Measurements from ENCODE around the gene TMEM213.
"Not testable (repeated sequence)": the region's sequence is repeated elsewhere in the genome, so short reads cannot be mapped to it uniquely, and the experiment has no call there.

Gene TMEM213

GRCh38 chr7:138785587-138786437 is 12.0 kb upstream of the TMEM213 start:
- Histone ChIP-seq H3K4me1 (no peaks in the 10 kb centered on the region), H3K36me3 (no peaks in the 10 kb centered on the region), H3K27me3 (no peaks in the 10 kb centered on the region), H4K20me1 (no peaks in the 10 kb centered on the region), H3K4me2 (no peak overlapping the region), H3K27ac (no peak overlapping the region), H3K9ac (no peak overlapping the region), H3K9me3 (peaks cover 15% of the 10 kb centered on the region), H3K4me3 (no peak overlapping the region)
- TF ChIP-seq Cebpa-rat (IDR thresholded peaks at IDR 0.05) = no peak

- no peaks in the 10 kb centered on the region for H3K36me3 ChIP-seq
- no peak for TF ChIP-seq Cebpa-rat (IDR thresholded peaks at IDR 0.05)
These were observed 1.7 kb upstream of the TMEM213 start for GRCh38 chr7:138796038-138796615.

GRCh38 chr7:138797046-138797445 is 748 bp upstream of the TMEM213 start:
- H3K4me3 ChIP-seq, H3K4me1 ChIP-seq, H3K27me3 ChIP-seq, H4K20me1 ChIP-seq, H3K36me3 ChIP-seq, H3K27ac ChIP-seq, H3K9ac ChIP-seq, H3K4me2 ChIP-seq, H3K9me3 ChIP-seq: not testable (repeated sequence)

More at GRCh38 chr7:138796038-138796615, 1.7 kb upstream of the TMEM213 start:
- Histone ChIP-seq H3K4me1 (no peaks in the 10 kb centered on the region), H3K4me2 (no peak overlapping the region), H4K20me1 (no peaks in the 10 kb centered on the region), H3K9me3 (no peaks in the 10 kb centered on the region), H3K4me3 (no peak overlapping the region), H3K9ac (no peak overlapping the region), H3K27ac (no peak overlapping the region), H3K27me3 (no peaks in the 10 kb centered on the region)

- Histone ChIP-seq H3K36me3 (no peaks in the 10 kb centered on the region), H3K27ac (no peak overlapping the region), H3K9ac (no peak overlapping the region), H3K27me3 (no peaks in the 10 kb centered on the region), H4K20me1 (no peaks in the 10 kb centered on the region), H3K4me2 (no peak overlapping the region), H3K9me3 (no peaks in the 10 kb centered on the region), H3K4me1 (no peaks in the 10 kb centered on the region), H3K4me3 (no peak overlapping the region)
- TF ChIP-seq Cebpa-rat (IDR thresholded peaks at IDR 0.05) = no peak
These were observed 1.0 kb downstream of the TMEM213 start for GRCh38 chr7:138798836-138799235.

- H3K9me3 ChIP-seq = no peaks in the 10 kb centered on the region
- no peaks in the 10 kb centered on the region for H4K20me1 ChIP-seq
- no peaks in the 10 kb centered on the region for H3K36me3 ChIP-seq
- H3K27me3 ChIP-seq = no peaks in the 10 kb centered on the region
- no peak overlapping the region for H3K9ac ChIP-seq
- no peak overlapping the region for H3K27ac ChIP-seq
- H3K4me2 ChIP-seq = no peak overlapping the region
- H3K4me1 ChIP-seq = no peaks in the 10 kb centered on the region
- no peak for TF ChIP-seq Cebpa-rat (IDR thresholded peaks at IDR 0.05)
- H3K4me3 ChIP-seq = no peak overlapping the region
These were observed 1.7 kb downstream of the TMEM213 start for GRCh38 chr7:138799336-138800000.

- Histone ChIP-seq H3K27me3 (no peaks in the 10 kb centered on the region), H4K20me1 (no peaks in the 10 kb centered on the region), H3K4me2 (no peak overlapping the region), H3K4me3 (no peak overlapping the region), H3K9me3 (no peaks in the 10 kb centered on the region), H3K36me3 (no peaks in the 10 kb centered on the region), H3K4me1 (no peaks in the 10 kb centered on the region), H3K27ac (no peak overlapping the region), H3K9ac (no peak overlapping the region)
- TF ChIP-seq Cebpa-rat (IDR thresholded peaks at IDR 0.05) = no peak
These were observed 3.5 kb downstream of the TMEM213 start for GRCh38 chr7:138801256-138801655.

- Histone ChIP-seq H3K4me2 (no peak overlapping the region), H3K36me3 (no peaks in the 10 kb centered on the region), H4K20me1 (no peaks in the 10 kb centered on the region), H3K4me3 (no peak overlapping the region), H3K27me3 (no peaks in the 10 kb centered on the region), H3K9me3 (0 out of 2 replicates have a peak, but pooled peaks cover 5% of the 10 kb centered on the region), H3K4me1 (no peaks in the 10 kb centered on the region), H3K27ac (no peak overlapping the region), H3K9ac (no peak overlapping the region)
- no peak for TF ChIP-seq Cebpa-rat (IDR thresholded peaks at IDR 0.05)
These were observed 4.9 kb downstream of the TMEM213 start for GRCh38 chr7:138802706-138803105.

- H3K4me3 ChIP-seq = no peak overlapping the region
These were observed 6.8 kb downstream of the TMEM213 start for GRCh38 chr7:138804618-138805017.

GRCh38 chr7:138809346-138809745 is 11.6 kb downstream of the TMEM213 start:
- no peaks in the 10 kb centered on the region for H3K27me3 ChIP-seq
- no peak overlapping the region for H3K4me3 ChIP-seq
- H3K4me1 ChIP-seq = no peaks in the 10 kb centered on the region
- H3K36me3 ChIP-seq = no peaks in the 10 kb centered on the region
- no peak overlapping the region for H3K27ac ChIP-seq
- H4K20me1 ChIP-seq = no peaks in the 10 kb centered on the region
- no peak for TF ChIP-seq Cebpa-rat (IDR thresholded peaks at IDR 0.05)
- no peak overlapping the region for H3K4me2 ChIP-seq
- H3K9ac ChIP-seq = no peak overlapping the region
- 0 out of 2 replicates have a peak, but pooled peaks cover 7% of the 10 kb centered on the region for H3K9me3 ChIP-seq

More at GRCh38 chr7:138804618-138805017, 6.8 kb downstream of the TMEM213 start:
- H3K36me3 ChIP-seq = no peaks in the 10 kb centered on the region
- 0 out of 2 replicates have a peak, but pooled peaks cover 7% of the 10 kb centered on the region for H3K9me3 ChIP-seq
- TF ChIP-seq Cebpa-rat (IDR thresholded peaks at IDR 0.05) = no peak
- H3K4me1 ChIP-seq = no peaks in the 10 kb centered on the region
- H3K27ac ChIP-seq = no peak overlapping the region
- H3K9ac ChIP-seq = no peak overlapping the region
- H3K4me2 ChIP-seq = no peak overlapping the region
- no peaks in the 10 kb centered on the region for H3K27me3 ChIP-seq
- H4K20me1 ChIP-seq = no peaks in the 10 kb centered on the region

- H3K4me1 ChIP-seq, H3K9me3 ChIP-seq, H3K27me3 ChIP-seq, H3K4me3 ChIP-seq, H3K36me3 ChIP-seq, H3K9ac ChIP-seq, H3K27ac ChIP-seq, H3K4me2 ChIP-seq, H4K20me1 ChIP-seq: not testable (repeated sequence)
These were observed 13.5 kb downstream of the TMEM213 start for GRCh38 chr7:138811327-138811726.

All from BLaER1 (cell line).